HG02642 (cell line): ENCODE results near the gene IRGM.

Experiments
- ATAC-seq: cut with Tn5 transposase; IDR thresholded peaks from one replicate; pipeline ENCODE4 v1.9.1; 2021; ENCODE audit warnings: mild to moderate bottlenecking; ENCODE audit not compliant: unreplicated experiment, poor library complexity

IRGM gene

GRCh38 chr5:150895431-150896428 lies 49.4 kb downstream of the IRGM start:
- no peak for ATAC-seq
